Neural cell (in vitro differentiated cells): ENCODE results near the gene TBC1D9. TPM values are rescaled to one million over a fixed set of nuclear protein-coding genes. Genes with fewer than 3 reads are reported as not detected.
"Not testable (repeated sequence)": the region's sequence is repeated elsewhere in the genome, so short reads cannot be mapped to it uniquely, and the experiment has no call there.

Experiments used
- H2AFZ ChIP-seq: fragments of 200-600, 300-800 bp; sonication (generic), shearing (Covaris generic); 2 replicates; pipeline ENCODE4 v1.6.0; 2014; ENCODE audit warnings: low read depth, mild to moderate bottlenecking, antibody characterized with exemption, low read length, moderate library complexity
- H3F3A ChIP-seq: fragments of 200-600 bp; shearing (Covaris generic); 2 replicates; pipeline ENCODE4 v1.6.1; 2016; ENCODE audit warnings: mild to moderate bottlenecking, moderate library complexity, mixed read lengths, antibody characterized with exemption, low read length; ENCODE audit not compliant: insufficient read depth, poor library complexity, severe bottlenecking
- H3K27ac ChIP-seq: fragments of 200-600, 300-800 bp; sonication (generic), shearing (Covaris generic); 2 replicates; pipeline ENCODE4 v1.5.1; 2014; ENCODE audit warnings: mild to moderate bottlenecking, low read length, moderate library complexity
- H3K27me3 ChIP-seq: fragments of 300-800, 200-600 bp; sonication (generic), shearing (Covaris generic); 2 replicates; pipeline ENCODE4 v1.6.0; 2014; ENCODE audit warnings: mild to moderate bottlenecking, low read depth, low read length, moderate library complexity; ENCODE audit not compliant: insufficient read depth
- H3K36me3 ChIP-seq: fragments of 300-800, 200-600 bp; sonication (generic), shearing (Covaris generic); 2 replicates; pipeline ENCODE4 v1.5.1; 2014; ENCODE audit warnings: mild to moderate bottlenecking, antibody characterized with exemption, low read length, moderate library complexity; ENCODE audit not compliant: insufficient read depth
- H3K4me2 ChIP-seq: fragments of 300-800, 200-600 bp; sonication (generic), shearing (Covaris generic); 2 replicates; pipeline ENCODE4 v1.6.0; 2014; ENCODE audit warnings: mild to moderate bottlenecking, low read length
- H3K4me3 ChIP-seq: fragments of 300-800, 200-600 bp; sonication (generic), shearing (Covaris generic); 2 replicates; pipeline ENCODE4 v1.5.1; 2014; ENCODE audit warnings: mild to moderate bottlenecking, low read length, moderate library complexity
- H3K79me2 ChIP-seq: fragments of 200-600 bp; shearing (Covaris generic); replicated peaks from 2 replicates; pipeline ENCODE4 v1.6.0; 2014; ENCODE audit warnings: mild to moderate bottlenecking, low read length, moderate library complexity; ENCODE audit not compliant: insufficient read depth
- H3K9ac ChIP-seq: fragments of 300-800, 200-600 bp; sonication (generic), shearing (Covaris generic); 2 replicates; pipeline ENCODE4 v1.6.1; 2016; ENCODE audit warnings: mild to moderate bottlenecking, low read length, mixed read lengths
- H3K9me2 ChIP-seq: fragments of 200-600 bp; shearing (Covaris generic); 2 replicates; pipeline ENCODE4 v1.6.1; 2016; ENCODE audit warnings: mild to moderate bottlenecking, low read length, mixed read lengths; ENCODE audit not compliant: insufficient read depth
- H3K9me3 ChIP-seq: fragments of 200-600, 300-800 bp; sonication (generic), shearing (Covaris generic); 2 replicates; pipeline ENCODE4 v1.6.1; 2016; ENCODE audit warnings: mild to moderate bottlenecking, mixed run types, low read length, moderate library complexity, mixed read lengths
- H4K20me1 ChIP-seq: fragments of 200-600 bp; shearing (Covaris generic); 2 replicates; pipeline ENCODE4 v1.6.1; 2016; ENCODE audit warnings: mild to moderate bottlenecking, mixed run types; ENCODE audit not compliant: insufficient read depth
- EP300 ChIP-seq: fragments of 450-650 bp; conservative IDR thresholded peaks from 2 replicates; pipeline ENCODE4 v1.6.1; 2014; ENCODE audit warnings: antibody characterized with exemption, mild to moderate bottlenecking, moderate library complexity; ENCODE audit not compliant: poor library complexity, severe bottlenecking
- EZH2 ChIP-seq: fragments of 200-600, 300-800 bp; shearing (Covaris generic), sonication (generic); IDR thresholded peaks from 2 replicates; pipeline ENCODE4 v1.6.1; 2014; ENCODE audit warnings: antibody characterized with exemption, low read length, borderline replicate concordance, mild to moderate bottlenecking; ENCODE audit not compliant: insufficient read depth, poor library complexity, severe bottlenecking
- MXI1 ChIP-seq: fragments of 450-650 bp; conservative IDR thresholded peaks from 2 replicates; pipeline ENCODE4 v1.6.1; 2014; ENCODE audit warnings: antibody characterized with exemption, mild to moderate bottlenecking; ENCODE audit not compliant: poor library complexity, severe bottlenecking
- POLR2AphosphoS5 ChIP-seq: IDR thresholded peaks from 2 replicates; pipeline ENCODE4 v1.6.1; 2012
- RAD21 ChIP-seq: fragments of 450-650 bp; conservative IDR thresholded peaks from 2 replicates; pipeline ENCODE4 v1.6.1; 2014; ENCODE audit warnings: antibody characterized with exemption, mild to moderate bottlenecking, moderate library complexity
- REST ChIP-seq: IDR thresholded peaks from 2 replicates; pipeline ENCODE4 v1.6.1; 2012; ENCODE audit warnings: borderline replicate concordance
- SMC3 ChIP-seq: fragments of 450-650 bp; conservative IDR thresholded peaks from 2 replicates; pipeline ENCODE4 v1.6.1; 2014; ENCODE audit warnings: antibody characterized with exemption, mild to moderate bottlenecking, moderate library complexity; ENCODE audit not compliant: poor library complexity
- TAF1 ChIP-seq: IDR thresholded peaks from 2 replicates; pipeline ENCODE4 v1.6.1; 2012; ENCODE audit warnings: low read depth
- polyA plus RNA-seq: library from polyadenylated mRNA; depleted of rRNA; stranded (reverse); fragments of >200 nt; gene quantifications from 2 replicates; pipeline ENCODE4 v1.2.3, GENCODE V29; 2014
- TF ChIP-seq, protein P1 (sequence below): fragments of 450-650 bp; IDR thresholded peaks from 2 replicates; pipeline ENCODE4 v1.5.1; 2014; ENCODE audit warnings: antibody characterized with exemption, mild to moderate bottlenecking, moderate library complexity; ENCODE audit not compliant: poor library complexity, severe bottlenecking

TBC1D9 gene
- polyA plus RNA-seq, 1 donor from 2014 or later: 42.8 TPM

DNA sequence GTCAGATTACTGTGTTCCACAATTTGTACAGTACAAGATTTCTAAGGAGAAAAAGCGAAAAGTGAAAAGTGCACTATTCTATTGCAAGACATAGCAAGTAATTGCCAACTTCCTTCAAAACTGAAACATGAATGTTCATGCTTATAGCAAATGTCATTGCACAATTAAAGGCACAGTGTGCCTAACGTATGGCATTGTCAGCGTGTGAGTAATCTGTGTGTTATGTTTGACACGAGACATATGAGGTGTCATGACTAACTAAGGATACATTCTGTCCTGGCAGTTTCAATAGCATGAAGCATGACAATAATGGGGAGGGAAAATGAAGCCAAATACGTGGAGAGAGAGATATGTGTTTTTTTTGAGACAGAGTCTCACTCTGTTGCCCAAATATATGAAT lies 33.6 kb upstream of the TBC1D9 start:
- Histone ChIP-seq H3K36me3 (no peaks in the 10 kb centered on the region), H3K79me2 (no peaks in the 10 kb centered on the region), H3K4me3 (no peak overlapping the region), H3K9me2 (no peaks in the 10 kb centered on the region), H3K9ac (no peak overlapping the region), H3K27me3 (no peaks in the 10 kb centered on the region), H4K20me1 (no peaks in the 10 kb centered on the region), H3F3A (no peaks in the 10 kb centered on the region), H3K4me2 (no peak overlapping the region), H2AFZ (no peak overlapping the region), H3K9me3 (no peaks in the 10 kb centered on the region), H3K27ac (no peak overlapping the region)
- TF ChIP-seq RAD21 (no peak), EZH2 (no peak), REST (no peak), TAF1 (no peak), SMC3 (no peak), MXI1 (no peak), EP300 (no peak), POLR2AphosphoS5 (no peak)
- TF ChIP-seq, protein P1, sequence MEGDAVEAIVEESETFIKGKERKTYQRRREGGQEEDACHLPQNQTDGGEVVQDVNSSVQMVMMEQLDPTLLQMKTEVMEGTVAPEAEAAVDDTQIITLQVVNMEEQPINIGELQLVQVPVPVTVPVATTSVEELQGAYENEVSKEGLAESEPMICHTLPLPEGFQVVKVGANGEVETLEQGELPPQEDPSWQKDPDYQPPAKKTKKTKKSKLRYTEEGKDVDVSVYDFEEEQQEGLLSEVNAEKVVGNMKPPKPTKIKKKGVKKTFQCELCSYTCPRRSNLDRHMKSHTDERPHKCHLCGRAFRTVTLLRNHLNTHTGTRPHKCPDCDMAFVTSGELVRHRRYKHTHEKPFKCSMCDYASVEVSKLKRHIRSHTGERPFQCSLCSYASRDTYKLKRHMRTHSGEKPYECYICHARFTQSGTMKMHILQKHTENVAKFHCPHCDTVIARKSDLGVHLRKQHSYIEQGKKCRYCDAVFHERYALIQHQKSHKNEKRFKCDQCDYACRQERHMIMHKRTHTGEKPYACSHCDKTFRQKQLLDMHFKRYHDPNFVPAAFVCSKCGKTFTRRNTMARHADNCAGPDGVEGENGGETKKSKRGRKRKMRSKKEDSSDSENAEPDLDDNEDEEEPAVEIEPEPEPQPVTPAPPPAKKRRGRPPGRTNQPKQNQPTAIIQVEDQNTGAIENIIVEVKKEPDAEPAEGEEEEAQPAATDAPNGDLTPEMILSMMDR: no peak

DNA sequence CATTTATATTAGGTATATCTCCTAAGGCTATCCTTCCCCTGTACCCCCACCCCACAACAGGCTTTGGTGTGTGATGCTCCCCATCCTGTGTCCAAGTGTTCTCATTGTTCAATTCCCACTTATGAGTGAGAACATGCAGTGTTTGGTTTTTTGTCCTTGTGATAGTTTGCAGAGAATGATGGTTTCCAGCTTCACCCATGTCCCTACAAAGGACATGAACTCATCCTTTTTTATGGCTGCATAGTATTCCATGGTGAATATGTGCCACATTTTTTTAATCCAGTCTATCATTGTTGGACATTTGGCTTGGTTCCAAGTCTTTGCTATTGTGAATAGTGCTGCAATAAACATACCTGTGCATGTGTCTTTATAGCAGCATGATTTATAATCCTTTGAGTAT lies 26.6 kb upstream of the TBC1D9 start:
- not testable (repeated sequence) for H4K20me1 ChIP-seq, H3K27me3 ChIP-seq, H3F3A ChIP-seq

GRCh38 chr4:140781596-140781995 lies 25.4 kb upstream of the TBC1D9 start:
- H3K9me2 ChIP-seq: no peaks in the 10 kb centered on the region
- H3K9me3 ChIP-seq: no peaks in the 10 kb centered on the region
- no peaks in the 10 kb centered on the region for H3F3A ChIP-seq
- H3K4me3 ChIP-seq: no peak overlapping the region
- H3K9ac ChIP-seq: no peak overlapping the region
- no peaks in the 10 kb centered on the region for H3K79me2 ChIP-seq
- no peak overlapping the region for H3K4me2 ChIP-seq
- no peaks in the 10 kb centered on the region for H4K20me1 ChIP-seq
- TF ChIP-seq SMC3 (no peak), REST (no peak), POLR2AphosphoS5 (no peak), MXI1 (no peak), EZH2 (no peak), EP300 (no peak), RAD21 (no peak)
- TF ChIP-seq, protein P1: no peak
- H3K27ac ChIP-seq: no peak overlapping the region
- H3K27me3 ChIP-seq: no peaks in the 10 kb centered on the region
- H2AFZ ChIP-seq: no peak overlapping the region
- no peaks in the 10 kb centered on the region for H3K36me3 ChIP-seq

More for the DNA sequence above, 26.6 kb upstream of the TBC1D9 start:
- not testable (repeated sequence) for H3K79me2 ChIP-seq, H3K9me2 ChIP-seq, H2AFZ ChIP-seq, H3K36me3 ChIP-seq, H3K4me2 ChIP-seq, H3K4me3 ChIP-seq, H3K9ac ChIP-seq, H3K9me3 ChIP-seq, H3K27ac ChIP-seq
